Small intestine (tissue), 16 donors: ENCODE data around the gene CDY2B. TPM values are rescaled to one million over a fixed set of nuclear protein-coding genes. Genes with fewer than 3 reads are reported as not detected.
"Not testable (repeated sequence)": the region's sequence is repeated elsewhere in the genome, so short reads cannot be mapped to it uniquely, and the experiment has no call there.

ENCODE experiments used
- DNase-seq, 2 donors: peaks; one replicate each; pipeline versions ENCODE4 v3.0.0 to v3.0.0-alpha.2; 2013
- FAIRE-seq: peaks from 2 replicates; lab custom pipeline; 2012; peaks lifted over from hg19 to GRCh38; lab: Jason Lieb, UNC
- H3K27ac ChIP-seq, 3 donors: one replicate each; pipeline ENCODE4 v1.5.1; 2013; ENCODE audit warnings: low read length in 2 of 3, mild to moderate bottlenecking in 2 of 3, control low read depth in 1 of 3, inconsistent platforms in 1 of 3, low read depth in 1 of 3, moderate library complexity in 1 of 3
- H3K27me3 ChIP-seq, 3 donors: one replicate each; pipeline ENCODE4 v1.6.1; 2013; ENCODE audit warnings: low read length in 3 of 3, inconsistent platforms in 1 of 3; ENCODE audit not compliant: control insufficient read depth in 3 of 3, insufficient read depth in 3 of 3
- H3K36me3 ChIP-seq, 3 donors: one replicate each; pipeline ENCODE4 v1.6.1; 2013; ENCODE audit warnings: low read length in 3 of 3, inconsistent platforms in 1 of 3, low read depth in 1 of 3, mild to moderate bottlenecking in 1 of 3, moderate library complexity in 1 of 3; ENCODE audit not compliant: control insufficient read depth in 3 of 3, insufficient read depth in 2 of 3
- H3K4me1 ChIP-seq, 3 donors: one replicate each; pipeline ENCODE4 v1.6.1; 2013; ENCODE audit warnings: low read length in 2 of 3, inconsistent platforms in 1 of 3, low read depth in 1 of 3, mild to moderate bottlenecking in 1 of 3, moderate library complexity in 1 of 3; ENCODE audit not compliant: control insufficient read depth in 3 of 3, insufficient read depth in 2 of 3
- H3K4me3 ChIP-seq, 3 donors: one replicate each; pipeline ENCODE4 v1.5.1; 2013; ENCODE audit warnings: low read length in 3 of 3, control low read depth in 1 of 3, inconsistent platforms in 1 of 3, low read depth in 1 of 3, mild to moderate bottlenecking in 1 of 3, moderate library complexity in 1 of 3
- H3K9me3 ChIP-seq, 2 donors: one replicate each; pipeline ENCODE4 v1.6.1; 2013; ENCODE audit warnings: low read depth in 1 of 2, low read length in 1 of 2; ENCODE audit not compliant: control insufficient read depth in 2 of 2, insufficient read depth in 1 of 2
- WGBS, 3 donors: extraction: QIAGEN DNeasy Blood & Tissue Kit; methylation state at CpG; one replicate each; pipeline ENCODE4 v1.1.7; 2013; 5-methylcytosine and 5-hydroxymethylcytosine counted together
- long read RNA-seq, 10 donors: transcript quantifications; one replicate each; lab custom pipeline, GENCODE V29; 2026
- polyA plus RNA-seq, 4 donors: library from polyadenylated mRNA; stranded (reverse) in 3 of 4; unstranded in 1 of 4; fragments of 200-250 nt in 3 of 4; fragments of 120-200 nt in 1 of 4; gene quantifications; one replicate each; pipeline versions ENCODE4 v1.2.1 to v1.2.3, GENCODE V29; 2013
- donor health status: healthy with polysubstance abuse.
- donor health status: control.
- donor health status: control.
- donor health status: Bipolar disorder and iron deficiency.
- donor health status: healthy.

The CDY2B gene, protein sequence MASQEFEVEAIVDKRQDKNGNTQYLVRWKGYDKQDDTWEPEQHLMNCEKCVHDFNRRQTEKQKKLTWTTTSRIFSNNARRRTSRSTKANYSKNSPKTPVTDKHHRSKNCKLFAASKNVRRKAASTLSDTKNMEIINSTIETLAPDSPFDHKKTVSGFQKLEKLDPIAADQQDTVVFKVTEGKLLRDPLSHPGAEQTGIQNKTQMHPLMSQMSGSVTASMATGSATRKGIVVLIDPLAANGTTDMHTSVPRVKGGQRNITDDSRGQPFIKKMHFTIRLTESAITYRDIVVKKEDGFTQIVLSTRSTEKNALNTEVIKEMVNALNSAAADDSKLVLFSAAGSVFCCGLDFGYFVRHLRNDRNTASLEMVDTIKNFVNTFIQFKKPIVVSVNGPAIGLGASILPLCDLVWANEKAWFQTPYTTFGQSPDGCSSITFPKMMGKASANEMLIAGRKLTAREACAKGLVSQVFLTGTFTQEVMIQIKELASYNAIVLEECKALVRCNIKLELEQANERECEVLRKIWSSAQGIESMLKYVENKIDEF
- polyA plus RNA-seq: not detected
- long read RNA-seq, donor 1: 0 reads
- long read RNA-seq, donor 2: 0 reads
- long read RNA-seq, donor 3: 0 reads
- long read RNA-seq, donor 4: 0 reads
- long read RNA-seq, donor 5: 0 reads
- long read RNA-seq, donor 6: 0 reads
- long read RNA-seq, donor 7: 0 reads
- long read RNA-seq, donor 8: 0 reads
- long read RNA-seq, donor 9: 0 reads
- long read RNA-seq, donor 10: 0 reads

DNA sequence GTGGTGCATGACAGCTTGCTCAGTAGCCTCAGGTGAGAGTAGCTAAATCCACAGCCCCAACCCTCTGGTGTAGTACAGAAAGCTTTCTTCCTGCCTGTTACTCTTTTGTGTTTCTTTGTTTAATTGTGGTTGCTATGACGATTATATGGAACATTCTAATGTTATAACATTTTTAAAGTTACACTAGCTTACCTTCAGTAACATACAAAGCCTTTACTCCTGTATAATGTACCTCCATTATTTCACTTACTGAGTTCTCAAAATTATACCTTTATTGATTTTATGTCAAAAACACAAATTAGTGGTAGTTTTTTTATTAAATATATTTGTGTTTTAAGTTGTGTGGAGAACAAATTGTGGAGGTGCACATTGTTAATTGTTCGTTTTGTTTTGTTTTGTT is at the start of gene CDY2B:
TSS of gene CDY2B (minus strand) at position 101 of the 400 bp plus-strand sequence. CDS start 328 bp downstream, outside the sequence.
- H3K9me3 ChIP-seq, H3K36me3 ChIP-seq, FAIRE-seq, H3K4me1 ChIP-seq, DNase-seq, H3K27me3 ChIP-seq, H3K4me3 ChIP-seq, H3K27ac ChIP-seq: not testable (repeated sequence)
- no CpG with 5 or more reads among the region's 2 CpGs for WGBS, 3 donors

DNA sequence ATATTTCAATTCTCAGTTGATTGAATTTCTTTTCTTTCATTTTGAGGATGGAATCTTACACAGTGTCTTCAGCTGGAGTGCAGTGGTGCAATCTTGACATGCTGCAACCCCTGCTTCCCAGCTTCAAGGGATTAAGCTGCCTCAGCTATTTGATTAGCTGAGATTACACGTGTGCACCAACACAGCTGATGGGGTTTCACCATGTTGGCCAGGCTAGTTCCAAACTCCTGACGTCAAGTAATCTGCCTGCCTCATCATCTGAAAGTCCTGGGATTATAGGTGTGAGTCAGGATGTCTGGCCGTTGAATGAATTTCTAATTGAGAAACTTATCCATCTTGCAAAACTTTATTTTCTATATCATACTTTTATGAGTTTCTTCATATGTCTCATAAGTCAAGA is 28.0 kb upstream of the CDY2B start:
- H3K27ac ChIP-seq, H3K27me3 ChIP-seq, FAIRE-seq, DNase-seq, H3K4me1 ChIP-seq, H3K36me3 ChIP-seq, H3K9me3 ChIP-seq, H3K4me3 ChIP-seq: not testable (repeated sequence)
- no CpG with 5 or more reads among the region's 3 CpGs for WGBS, 3 donors

DNA sequence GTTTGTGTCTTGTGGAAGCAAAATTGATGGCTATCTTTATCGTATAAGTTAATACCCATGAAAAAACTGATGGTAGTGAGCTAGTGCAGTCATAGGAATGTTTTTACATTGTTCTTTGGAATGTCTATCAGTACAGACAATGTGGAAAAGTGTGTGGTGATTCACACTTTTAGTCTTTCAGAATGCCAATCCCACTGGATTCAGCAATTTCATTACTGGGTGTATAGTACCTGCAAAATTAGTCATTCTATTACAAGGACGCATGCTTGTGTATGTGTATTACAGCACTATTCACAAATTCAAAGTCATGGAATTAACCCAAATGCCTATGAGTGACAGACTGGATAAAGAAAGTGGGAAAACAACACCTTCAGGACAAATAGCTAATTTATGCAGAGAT is 27.3 kb upstream of the CDY2B start:
- DNase-seq, FAIRE-seq, H3K27me3 ChIP-seq, H3K4me1 ChIP-seq, H3K4me3 ChIP-seq, H3K9me3 ChIP-seq, H3K27ac ChIP-seq, H3K36me3 ChIP-seq: not testable (repeated sequence)
- WGBS, 3 donors: no CpG with 5 or more reads among the region's 2 CpGs

DNA sequence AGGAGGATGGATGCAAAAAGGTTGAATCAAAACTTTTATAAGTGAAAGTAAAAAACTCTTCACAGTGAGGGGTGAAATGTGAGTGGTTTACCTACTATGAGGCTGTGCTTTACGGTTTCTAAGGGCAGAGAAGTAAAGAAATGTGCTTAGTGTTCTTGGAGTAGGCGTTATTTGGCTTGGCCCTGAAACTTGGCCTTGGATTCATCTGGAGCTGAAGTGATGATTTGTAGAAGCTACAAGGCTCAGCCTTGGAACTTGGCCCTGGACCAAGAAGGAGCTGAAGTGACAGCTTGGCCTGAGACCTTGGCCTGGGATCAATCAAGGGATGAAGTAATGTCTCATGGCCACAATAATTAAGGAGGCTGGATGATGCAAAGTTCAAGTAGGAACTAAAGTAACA is 1.7 kb upstream of the CDY2B start:
- H3K27ac ChIP-seq, FAIRE-seq, DNase-seq, H3K4me1 ChIP-seq, H3K27me3 ChIP-seq, H3K4me3 ChIP-seq, H3K36me3 ChIP-seq, H3K9me3 ChIP-seq: not testable (repeated sequence)
- no CpG with 5 or more reads among the region's 2 CpGs for WGBS, 3 donors

DNA sequence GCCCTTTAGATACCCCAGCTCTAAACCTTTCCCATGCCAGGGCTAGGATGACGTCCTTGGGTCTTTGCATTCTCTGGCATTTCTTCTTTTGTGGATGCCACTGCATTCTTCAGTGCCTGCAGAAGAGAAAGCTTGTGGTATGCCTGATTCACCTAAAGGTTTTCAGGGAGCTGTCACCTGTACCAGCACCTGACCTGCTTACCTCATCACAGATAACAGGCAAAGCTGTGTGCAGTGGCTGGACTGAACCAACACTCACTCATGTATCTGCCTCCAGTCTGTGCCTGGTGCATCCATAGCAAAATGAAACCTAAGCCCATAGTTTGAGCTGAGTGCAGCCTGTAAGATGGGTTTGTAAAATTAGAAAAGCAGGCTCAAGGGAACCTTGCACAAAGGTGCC is 3.3 kb downstream of the CDY2B start:
- not testable (repeated sequence) for H3K9me3 ChIP-seq, FAIRE-seq
- WGBS, 3 donors: no CpG with 5 or more reads among the region's 1 CpG

DNA sequence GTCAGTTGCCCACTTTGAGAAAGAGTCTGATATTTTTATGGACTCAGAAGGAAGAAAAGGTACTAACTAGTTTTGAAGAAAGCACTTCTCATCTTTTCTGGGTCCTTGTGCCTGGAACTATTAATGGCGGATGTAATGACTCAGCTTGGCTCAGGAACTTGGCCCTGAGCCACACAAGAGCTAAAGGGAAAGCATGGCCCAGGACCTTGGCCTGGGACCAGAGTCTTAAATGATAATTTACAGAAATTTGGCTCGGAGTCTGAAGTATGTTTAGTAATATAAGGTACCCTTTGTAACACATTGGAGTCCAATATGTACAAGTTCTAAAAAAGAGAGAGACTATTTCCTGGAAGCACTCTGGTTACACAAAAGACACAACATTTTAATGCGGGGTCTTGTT is 4.6 kb downstream of the CDY2B start:
- H3K27ac ChIP-seq, H3K9me3 ChIP-seq, H3K36me3 ChIP-seq, H3K27me3 ChIP-seq, H3K4me3 ChIP-seq, H3K4me1 ChIP-seq, DNase-seq: not testable (repeated sequence)
- WGBS, 3 donors: no CpG with 5 or more reads among the region's 3 CpGs
- peak; percentile 89 for FAIRE-seq

More for the DNA sequence above, 3.3 kb downstream of the CDY2B start:
- H3K36me3 ChIP-seq, H3K27me3 ChIP-seq, H3K27ac ChIP-seq, DNase-seq, H3K4me1 ChIP-seq, H3K4me3 ChIP-seq: not testable (repeated sequence)

DNA sequence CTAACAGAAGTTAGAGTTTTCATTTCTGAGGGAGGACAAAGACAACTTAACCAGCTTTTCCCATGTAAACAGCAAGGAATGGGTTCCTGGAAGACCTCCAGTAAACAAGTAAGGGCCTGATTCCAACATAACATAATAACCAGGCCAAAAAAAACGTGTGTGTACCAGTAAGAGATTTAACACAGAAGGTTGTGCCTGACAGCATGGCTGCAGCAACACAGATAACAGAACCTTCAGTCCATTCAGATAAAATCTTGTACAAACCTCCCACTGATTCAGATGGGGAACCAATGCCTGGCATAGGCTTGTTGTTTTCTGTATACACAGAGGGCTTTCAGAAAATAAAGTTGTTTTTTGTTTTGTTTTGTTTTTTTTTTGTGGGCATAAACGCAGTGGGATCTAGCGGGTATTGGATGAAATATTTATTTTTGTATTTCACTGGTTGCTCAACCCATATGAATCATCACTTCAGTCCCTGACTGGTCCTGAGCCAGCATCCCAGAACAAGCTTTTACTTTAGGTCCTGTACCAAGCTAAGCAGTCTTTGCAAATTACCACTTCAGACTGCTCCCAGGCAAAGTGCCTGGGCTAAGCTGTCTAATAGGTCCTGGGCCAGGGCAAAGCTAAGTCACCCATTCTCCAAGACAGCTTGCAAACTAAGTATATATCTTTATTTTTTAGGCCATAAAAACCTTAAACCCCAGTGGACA is 8.7 kb downstream of the CDY2B start:
- WGBS, 3 donors: no CpG with 5 or more reads among the region's 3 CpGs
- not testable (repeated sequence) for H3K36me3 ChIP-seq, H3K27me3 ChIP-seq, H3K9me3 ChIP-seq, H3K27ac ChIP-seq, FAIRE-seq, DNase-seq, H3K4me1 ChIP-seq, H3K4me3 ChIP-seq

DNA sequence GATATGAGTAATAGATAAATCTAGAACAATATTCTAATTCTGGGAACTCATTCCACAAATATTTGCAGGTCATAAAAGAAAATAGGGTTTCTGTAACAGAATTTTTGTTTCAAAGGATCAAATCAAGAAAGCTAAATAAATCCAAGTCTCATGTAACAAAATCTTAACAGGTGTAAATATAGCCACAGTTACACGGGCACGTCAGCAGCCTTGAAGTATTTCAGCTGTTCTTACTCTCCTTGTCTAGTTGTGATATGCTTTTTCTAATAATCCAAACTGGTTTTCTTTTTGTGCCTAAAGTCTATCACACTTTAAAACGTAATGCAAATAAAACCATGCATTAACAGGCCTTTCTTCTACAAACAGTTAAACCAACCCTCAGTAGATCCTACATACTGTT is 9.3 kb downstream of the CDY2B start:
- not testable (repeated sequence) for H3K27ac ChIP-seq, H3K4me1 ChIP-seq, FAIRE-seq, H3K9me3 ChIP-seq, H3K4me3 ChIP-seq, H3K27me3 ChIP-seq, H3K36me3 ChIP-seq, DNase-seq
- WGBS, 3 donors: no CpG with 5 or more reads among the region's 3 CpGs
